Measurements from ENCODE around the gene TNFSF11.

GRCh38 chr13:42615691-42616090 is 41.7 kb downstream of the TNFSF11 start:
- TF ChIP-seq, protein P1, sequence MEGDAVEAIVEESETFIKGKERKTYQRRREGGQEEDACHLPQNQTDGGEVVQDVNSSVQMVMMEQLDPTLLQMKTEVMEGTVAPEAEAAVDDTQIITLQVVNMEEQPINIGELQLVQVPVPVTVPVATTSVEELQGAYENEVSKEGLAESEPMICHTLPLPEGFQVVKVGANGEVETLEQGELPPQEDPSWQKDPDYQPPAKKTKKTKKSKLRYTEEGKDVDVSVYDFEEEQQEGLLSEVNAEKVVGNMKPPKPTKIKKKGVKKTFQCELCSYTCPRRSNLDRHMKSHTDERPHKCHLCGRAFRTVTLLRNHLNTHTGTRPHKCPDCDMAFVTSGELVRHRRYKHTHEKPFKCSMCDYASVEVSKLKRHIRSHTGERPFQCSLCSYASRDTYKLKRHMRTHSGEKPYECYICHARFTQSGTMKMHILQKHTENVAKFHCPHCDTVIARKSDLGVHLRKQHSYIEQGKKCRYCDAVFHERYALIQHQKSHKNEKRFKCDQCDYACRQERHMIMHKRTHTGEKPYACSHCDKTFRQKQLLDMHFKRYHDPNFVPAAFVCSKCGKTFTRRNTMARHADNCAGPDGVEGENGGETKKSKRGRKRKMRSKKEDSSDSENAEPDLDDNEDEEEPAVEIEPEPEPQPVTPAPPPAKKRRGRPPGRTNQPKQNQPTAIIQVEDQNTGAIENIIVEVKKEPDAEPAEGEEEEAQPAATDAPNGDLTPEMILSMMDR (IDR thresholded peaks at IDR 0.05) = no peak
- no peak for TF ChIP-seq EZH2 (IDR thresholded peaks at IDR 0.05; ENCODE audit: borderline replicate concordance, insufficient read depth, low read depth, low read length, poor library complexity, severe bottlenecking)
